Pons (tissue), 1 donor: ENCODE results near the gene SLC35D1.
"Not testable (repeated sequence)": the region's sequence is repeated elsewhere in the genome, so short reads cannot be mapped to it uniquely, and the experiment has no call there.

ENCODE experiments used
- DNase-seq: peaks from one replicate; pipeline ENCODE4 v3.0.0-alpha.2; 2016; ENCODE audit warnings: low spot score

Gene SLC35D1

DNA sequence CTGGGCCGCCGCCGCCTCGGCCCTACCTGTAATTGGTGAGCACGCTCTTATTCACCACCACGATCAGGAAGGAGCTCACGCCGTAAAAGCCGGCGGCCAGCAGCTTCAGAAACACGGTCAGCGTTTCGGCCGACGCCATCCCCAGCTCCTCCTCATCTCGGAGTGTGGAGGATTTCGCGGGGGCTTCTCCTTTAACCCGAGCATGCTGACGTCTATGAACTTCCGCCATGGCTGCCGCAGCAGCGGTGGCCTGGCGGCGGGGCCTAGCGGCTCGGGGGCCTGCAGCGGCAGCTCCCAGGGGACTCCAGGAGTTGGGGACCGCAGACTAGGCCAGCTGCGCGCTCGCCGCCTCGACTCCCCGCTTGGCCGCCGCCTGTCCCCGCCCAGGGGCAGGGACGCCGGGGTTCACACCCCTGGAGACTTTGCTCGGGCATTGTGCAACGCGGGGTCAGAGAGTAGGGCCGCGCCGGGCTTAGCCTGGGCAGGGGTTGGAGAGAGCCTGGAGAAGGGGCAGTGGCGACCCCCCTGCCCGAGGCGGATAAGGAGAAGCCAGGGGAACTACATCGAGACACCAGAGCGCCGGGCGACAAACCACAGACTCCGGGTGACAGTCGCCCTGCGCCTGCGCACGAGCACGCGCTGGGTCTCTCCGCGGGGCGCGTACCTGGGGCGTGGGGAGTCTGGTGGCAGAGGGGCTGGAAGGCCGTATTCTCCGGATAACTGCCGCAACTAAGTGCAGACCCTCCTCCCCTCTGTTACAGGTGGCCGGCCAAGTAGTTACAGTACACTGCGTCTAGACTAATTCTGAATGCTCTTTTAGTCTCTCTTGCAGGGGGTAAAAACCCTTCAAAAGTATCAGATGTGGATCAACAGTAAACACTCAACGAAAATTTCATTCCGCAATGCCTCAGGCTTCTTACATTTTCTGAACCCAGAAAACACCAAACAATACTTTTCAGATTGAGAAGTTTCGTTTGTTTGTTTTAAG, at the start of gene SLC35D1:
TSS of gene SLC35D1 (minus strand) at position 364 of the 988 bp plus-strand sequence. CDS start at position 229, 135 bp downstream.
- DNase-seq = peak; percentile 79

DNA sequence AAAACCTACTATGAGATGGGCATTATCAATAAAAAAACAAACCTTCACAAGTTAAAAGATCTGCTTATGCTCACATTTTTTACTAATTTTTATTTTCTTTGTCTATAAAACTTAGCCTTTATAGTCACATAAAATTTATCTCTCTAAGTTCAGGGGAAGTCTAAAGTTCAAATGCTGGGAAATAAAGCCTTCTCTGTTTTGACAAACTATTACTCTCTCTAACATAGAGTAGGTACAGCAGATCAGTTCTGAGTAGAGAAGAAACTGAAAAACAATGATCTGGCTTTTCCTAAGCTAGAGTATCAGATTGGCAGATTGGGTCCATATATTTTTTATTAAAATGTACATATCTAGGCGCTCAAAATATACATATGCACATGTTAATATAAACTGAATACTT, 49.6 kb upstream of the SLC35D1 start:
- DNase-seq = no peak

DNA sequence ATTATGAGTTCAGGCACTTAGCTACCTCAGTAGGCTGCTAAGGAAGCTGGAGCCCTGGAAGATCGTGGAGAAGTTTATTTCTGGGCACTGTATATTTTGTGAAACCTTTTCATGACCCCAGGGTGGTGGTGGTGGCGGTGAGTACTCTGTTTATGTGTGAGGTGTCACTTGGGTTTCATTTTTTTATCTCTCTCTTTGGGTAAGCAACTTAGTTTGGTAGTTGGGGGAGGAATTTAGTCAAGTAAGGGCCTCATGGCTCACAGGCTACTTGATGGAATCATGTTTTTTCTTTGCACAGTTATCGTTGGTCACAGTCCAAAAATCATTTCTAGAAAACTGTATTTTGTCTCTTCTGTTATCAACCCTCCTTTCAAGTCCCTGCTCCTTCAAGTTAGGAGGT, 46.9 kb upstream of the SLC35D1 start:
- DNase-seq = no peak

DNA sequence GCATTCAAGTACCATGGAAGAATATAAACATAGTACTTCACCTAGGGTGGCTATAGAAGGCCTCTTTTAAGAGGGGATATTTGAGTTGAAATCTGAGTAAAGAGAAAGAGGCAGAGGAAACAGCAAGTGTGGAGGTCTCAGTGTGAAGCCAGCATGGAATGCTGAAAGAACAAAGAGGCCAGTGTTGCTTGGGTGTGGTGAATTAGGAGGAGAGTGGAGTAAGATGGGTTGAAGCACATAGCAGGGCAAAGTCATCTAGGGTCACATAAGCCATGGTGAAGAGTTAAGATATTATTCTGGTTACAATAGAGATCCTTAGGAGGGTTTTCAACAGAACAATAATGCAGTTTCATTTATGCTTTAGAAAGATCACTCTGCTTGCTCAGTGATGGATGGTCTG, 43.4 kb upstream of the SLC35D1 start:
- no peak for DNase-seq

DNA sequence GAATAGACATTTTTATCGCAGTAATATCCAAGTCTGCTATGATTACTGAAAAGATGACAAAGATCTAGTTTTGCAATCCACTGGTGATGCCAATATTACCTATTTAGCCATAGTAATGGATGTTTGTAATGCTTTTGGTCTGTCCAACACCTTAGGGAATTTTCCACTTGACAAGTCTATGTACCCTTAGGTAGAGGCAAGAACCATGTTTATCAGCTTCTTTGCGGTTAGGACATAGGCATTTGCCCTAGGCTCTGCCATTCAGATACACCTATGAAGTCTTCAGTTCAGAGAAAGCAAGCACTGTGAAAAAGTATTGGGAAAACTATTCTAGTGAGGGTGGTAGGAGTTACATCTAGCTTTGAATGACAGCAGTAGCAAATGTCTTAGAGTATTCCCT, 40.2 kb upstream of the SLC35D1 start:
- DNase-seq = no peak

DNA sequence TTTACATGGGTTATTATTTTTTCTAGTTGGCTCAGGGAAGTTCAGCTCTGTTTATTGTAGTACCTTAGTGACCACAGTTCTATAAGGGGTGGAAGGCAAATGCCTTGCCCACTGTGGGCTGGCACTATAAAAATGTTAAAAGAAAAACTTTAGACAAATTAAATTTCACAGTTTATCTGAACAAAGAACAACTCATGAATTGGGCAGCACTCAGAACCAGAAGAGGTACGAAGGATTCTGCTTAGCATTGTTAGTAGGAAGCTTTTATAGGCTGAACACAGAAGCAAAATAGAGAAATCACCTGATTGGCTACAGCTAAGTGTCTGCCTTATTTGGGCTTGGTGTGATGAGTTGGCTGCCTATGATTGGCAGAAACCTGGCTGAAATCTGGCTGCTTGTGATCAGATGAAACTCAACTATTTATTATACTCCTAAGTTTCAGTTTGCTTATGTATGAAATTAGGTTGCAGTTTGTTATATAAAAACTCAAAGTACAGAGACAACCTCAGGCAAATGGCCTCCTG, 35.8 kb upstream of the SLC35D1 start:
- no peak for DNase-seq

DNA sequence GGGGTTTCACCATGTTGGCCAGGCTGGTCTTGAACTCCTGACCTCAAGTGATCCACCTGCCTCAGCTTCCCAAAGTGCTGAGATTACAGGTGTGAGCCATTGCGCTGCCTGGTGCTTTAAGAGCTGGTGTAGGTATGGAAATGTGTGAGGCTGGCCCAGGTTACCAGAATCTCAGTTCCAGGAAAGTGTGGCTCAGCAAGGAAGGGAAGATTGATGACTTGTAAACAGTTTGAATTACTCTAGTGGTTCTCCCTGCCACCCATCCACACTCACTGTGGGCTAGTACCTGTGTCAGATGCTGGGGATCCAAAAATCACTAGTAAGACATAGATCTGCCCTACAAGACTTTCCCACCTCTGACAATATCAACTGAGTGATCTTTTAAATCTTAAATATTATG, 34.5 kb upstream of the SLC35D1 start:
- DNase-seq = no peak

DNA sequence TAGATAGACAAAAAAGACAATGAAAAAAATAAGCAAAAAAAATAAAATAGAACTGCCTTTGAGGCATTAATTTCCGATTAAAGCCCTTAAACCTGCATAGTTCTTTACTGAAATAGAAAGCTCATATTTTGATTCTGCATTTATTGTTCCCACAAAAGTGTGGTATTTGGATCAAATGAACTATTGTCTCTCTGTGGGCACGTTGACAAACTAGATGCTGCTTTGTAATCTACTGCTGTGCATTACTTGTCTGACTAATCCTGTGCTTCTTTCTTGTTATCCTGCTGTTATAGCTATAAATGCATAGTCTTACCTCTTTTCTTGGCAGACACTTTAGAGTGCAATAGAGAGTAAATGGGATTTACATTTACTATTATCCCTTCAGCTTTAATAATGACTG, 31.4 kb upstream of the SLC35D1 start:
- peak; percentile 75 for DNase-seq

- DNase-seq = no peak
These were observed 30.9 kb upstream of the SLC35D1 start for GRCh38 chr1:67084765-67085318.

- DNase-seq = no peak
These were observed 24.3 kb upstream of the SLC35D1 start for GRCh38 chr1:67078291-67078690.

- DNase-seq = no peak
These were observed 23.6 kb upstream of the SLC35D1 start for GRCh38 chr1:67077593-67077992.

DNA sequence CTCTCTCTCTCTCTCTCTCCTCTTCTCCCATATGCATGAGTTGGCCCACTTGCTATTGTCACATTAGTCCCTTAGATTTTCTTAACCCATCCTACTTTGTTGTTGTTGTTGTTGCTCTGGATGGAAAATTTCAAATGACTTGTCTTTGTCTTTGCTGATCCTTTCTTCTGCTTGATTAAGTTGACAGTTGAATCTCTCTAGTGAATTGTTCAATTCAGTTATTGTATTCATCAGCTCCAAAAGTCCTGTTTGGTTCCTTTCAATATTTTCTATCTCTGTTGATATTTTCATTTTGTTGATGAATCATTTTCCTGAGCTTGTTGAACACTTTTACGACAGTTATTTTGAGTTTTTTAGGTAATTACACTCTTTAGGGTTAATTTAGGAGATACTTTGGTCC, 18.8 kb upstream of the SLC35D1 start:
- no peak for DNase-seq

DNA sequence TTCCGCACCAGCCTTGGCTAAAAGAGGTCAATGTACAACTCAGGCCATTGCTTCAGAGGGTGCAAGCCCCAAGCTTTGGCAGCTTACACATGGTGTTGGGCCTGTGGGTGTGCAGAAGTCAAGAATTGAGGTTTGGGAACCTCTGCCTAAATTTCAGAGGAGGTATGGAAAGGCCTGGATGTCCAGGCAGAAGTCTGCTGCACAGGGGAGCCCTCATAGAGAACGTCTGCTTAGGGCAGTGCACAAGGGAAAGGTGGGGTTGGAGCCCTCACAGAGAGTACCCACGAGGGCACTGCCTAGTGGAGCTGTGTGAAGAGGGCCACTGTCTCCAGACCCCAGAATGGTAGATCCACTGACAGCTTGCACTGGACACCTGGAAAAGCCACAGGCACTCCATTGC, 13.7 kb upstream of the SLC35D1 start:
- DNase-seq = not testable (repeated sequence)

GRCh38 chr1:67062412-67062811, 8.5 kb upstream of the SLC35D1 start:
- DNase-seq = no peak

DNA sequence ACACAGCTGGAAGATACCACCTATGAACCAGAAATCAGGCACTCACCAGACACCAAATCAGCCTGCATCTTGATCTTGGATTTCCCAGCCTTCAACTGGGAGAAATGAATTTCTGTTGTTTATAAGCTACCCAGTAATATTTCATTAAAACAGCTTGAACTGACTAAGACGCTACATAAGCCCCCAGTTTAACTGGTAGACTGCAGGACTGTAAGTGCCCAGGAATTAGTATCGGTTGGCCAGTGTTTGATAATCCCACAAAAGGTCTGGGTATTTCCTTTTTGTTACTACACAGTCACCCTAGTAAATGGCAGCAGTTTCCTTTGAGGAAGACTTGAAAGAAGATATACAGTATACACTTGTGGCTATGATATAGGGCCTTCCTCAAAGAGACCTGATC, 7.3 kb upstream of the SLC35D1 start:
- no peak for DNase-seq

GRCh38 chr1:67060811-67061218, 6.9 kb upstream of the SLC35D1 start:
- DNase-seq = no peak

DNA sequence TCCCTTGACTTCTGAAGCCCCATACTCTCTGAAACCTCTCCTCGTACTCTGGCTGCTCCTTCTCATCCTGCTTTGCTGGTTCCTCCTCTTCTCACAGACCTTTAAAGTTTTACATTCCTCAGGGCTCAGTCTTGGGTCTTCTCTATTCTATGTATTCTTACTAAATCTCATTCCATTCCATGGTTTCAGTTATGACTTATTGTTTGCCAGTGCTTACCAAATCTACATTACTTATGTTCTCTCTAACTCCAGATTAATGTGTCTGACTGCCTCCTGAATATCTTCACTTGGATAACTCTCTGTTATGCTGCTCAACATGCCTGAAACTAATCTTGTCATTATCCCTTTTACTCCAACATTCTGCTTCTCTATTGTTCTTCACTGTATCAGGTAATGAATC, 5.4 kb upstream of the SLC35D1 start:
- no peak for DNase-seq

DNA sequence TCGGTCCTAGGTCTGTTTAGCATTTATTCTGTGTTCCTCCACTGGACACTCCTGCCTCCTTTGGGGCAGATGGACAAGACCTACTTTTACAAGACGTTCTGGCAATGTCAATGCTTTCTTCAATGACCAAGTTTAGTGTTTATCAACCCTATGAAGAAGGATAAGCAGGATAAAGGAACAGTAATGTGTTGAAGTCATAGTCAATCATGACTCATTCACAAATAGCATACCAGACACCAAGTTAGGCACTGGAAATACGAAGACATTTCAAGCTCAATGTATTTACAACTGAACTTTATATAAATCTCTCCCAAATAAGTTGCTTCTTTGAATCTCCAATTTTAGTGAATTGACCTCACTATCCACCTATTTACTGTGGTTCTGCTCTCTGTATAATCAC, 4.8 kb upstream of the SLC35D1 start:
- no peak for DNase-seq

DNA sequence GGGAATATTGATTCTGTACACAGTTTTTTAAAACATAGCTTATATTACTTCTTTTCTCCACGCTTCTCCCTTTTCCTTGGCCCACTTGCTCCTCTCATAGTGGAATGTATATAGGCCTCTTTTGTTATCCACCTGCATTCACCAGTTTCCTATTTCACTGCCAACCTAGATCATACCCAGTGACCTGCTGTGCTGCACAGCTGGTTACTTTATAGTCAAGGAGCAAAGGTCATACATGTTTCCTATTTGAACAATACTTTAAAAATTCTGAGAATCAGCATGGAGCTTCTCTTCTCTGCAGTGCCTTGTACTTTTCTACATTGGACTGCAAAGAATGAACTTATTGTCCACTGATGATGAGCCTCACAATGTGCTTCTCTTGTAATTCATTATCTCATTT, 4.3 kb upstream of the SLC35D1 start:
- DNase-seq = peak; percentile 19

GRCh38 chr1:67053535-67053784, 488 bp downstream of the SLC35D1 start:
- DNase-seq = no peak

- DNase-seq = peak; percentile 71
These were observed 1.0 kb downstream of the SLC35D1 start for GRCh38 chr1:67052741-67053534.

- DNase-seq = no peak
These were observed 2.8 kb downstream of the SLC35D1 start for GRCh38 chr1:67051196-67051595.
